ENCODE results near the gene QRICH2.
"Not testable (repeated sequence)": the region's sequence is repeated elsewhere in the genome, so short reads cannot be mapped to it uniquely, and the experiment has no call there.

The QRICH2 gene

GRCh38 chr17:76331083-76331482, 23.0 kb upstream of the QRICH2 start:
- no peak for DNase-seq (ENCODE audit: low spot score)

DNA sequence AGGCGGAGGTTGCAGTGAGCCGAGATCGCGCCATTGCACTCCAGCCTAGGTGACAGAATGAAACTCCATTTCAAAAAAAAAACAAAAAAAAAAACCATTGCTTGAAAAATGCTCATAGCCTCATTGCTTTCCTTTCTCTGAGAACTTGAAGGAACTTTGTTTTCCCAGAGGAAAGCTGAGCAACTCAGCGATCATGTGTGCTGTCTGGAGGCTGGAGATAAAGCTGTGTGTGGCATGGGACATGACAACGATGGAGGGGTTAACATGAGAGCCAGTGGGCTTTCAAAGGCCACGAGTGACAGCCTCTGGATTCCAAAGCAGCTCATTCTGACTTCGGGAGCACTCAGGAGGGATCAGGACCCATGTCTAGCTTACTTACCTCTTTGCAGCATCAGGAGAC, 21.6 kb upstream of the QRICH2 start:
- DNase-seq (ENCODE audit: low spot score) = no peak

DNA sequence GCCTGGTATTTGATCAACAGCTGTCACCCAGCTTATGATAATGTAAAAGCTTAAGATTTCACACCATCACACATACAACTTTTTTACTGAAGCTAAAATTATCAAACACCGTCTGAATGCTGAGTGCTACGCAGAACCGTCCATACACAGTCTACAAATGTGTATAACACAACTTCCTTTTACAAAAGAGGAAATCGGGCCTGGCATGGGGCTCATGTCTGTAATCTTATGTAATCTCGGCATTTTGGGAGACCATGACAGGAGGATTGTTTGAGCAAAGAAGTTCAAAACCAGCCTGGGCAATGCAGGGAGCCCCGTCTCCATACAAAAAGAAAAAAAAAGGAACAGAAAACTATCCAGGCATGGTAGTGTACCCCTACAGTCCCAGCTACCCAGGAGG, 19.6 kb upstream of the QRICH2 start:
- DNase-seq (ENCODE audit: low spot score) = no peak

GRCh38 chr17:76326306-76326705, 18.2 kb upstream of the QRICH2 start:
- no peak for DNase-seq (ENCODE audit: low spot score)

- no peak for DNase-seq (ENCODE audit: low spot score)
These were observed 10.5 kb upstream of the QRICH2 start for GRCh38 chr17:76318586-76318985.

DNA sequence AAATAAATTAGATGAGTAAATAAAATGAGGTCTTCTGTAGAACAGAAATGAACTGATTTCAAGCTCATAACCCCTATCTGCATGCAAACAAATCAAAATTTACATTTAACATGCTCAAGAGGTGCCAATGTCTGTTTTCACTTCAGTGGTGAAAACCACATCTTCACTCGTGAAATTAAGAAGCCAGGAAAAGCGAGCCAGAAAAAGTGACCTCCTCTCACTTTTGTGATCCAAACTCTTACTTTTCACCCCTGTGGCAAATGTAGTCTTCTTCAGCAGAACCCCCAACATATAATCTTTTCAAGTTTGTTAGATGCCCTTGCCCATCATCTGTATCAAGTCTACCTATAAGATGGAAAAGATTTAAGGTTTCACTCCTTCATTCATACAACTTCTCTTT, 9.5 kb upstream of the QRICH2 start:
- no peak for DNase-seq (ENCODE audit: low spot score)

DNA sequence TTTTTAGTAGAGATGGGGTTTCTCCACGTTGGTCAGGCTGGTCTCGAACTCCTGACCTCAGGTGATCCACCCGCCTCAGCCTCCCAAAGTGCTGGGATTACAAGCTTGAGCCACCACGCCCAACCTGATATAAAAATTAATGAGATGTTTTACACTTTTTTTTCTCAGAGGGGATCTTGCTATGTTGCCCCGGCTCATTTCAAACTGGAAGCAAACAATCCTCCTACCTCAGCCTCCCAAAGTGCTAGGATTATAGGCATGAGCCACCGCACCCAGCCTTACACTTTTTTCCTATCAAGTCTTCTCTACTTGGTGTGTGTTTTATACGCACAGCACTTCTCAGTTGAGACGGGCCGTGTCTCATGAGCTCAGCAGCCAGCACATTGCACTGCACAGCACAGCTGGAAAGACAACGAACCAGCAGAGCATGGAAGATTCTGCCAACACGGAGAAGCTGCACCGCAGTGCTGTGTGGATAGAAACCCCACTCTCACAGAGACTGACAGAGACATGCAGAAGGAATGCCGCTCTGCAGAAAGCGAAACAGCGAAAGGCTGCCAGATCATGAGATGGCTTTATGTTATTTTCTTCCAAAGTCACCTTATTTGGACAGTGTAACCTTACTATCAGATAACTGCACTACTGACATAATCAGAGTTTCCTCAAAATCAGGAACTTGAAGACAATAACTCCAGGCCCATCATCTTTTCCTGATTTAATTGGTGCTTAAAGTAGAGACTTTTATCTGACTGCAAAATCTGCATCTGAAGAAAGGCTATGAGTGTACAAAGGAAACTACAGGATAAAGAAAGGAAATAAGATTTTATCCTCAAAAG, 6.5 kb upstream of the QRICH2 start:
- DNase-seq (ENCODE audit: low spot score) = no peak

DNA sequence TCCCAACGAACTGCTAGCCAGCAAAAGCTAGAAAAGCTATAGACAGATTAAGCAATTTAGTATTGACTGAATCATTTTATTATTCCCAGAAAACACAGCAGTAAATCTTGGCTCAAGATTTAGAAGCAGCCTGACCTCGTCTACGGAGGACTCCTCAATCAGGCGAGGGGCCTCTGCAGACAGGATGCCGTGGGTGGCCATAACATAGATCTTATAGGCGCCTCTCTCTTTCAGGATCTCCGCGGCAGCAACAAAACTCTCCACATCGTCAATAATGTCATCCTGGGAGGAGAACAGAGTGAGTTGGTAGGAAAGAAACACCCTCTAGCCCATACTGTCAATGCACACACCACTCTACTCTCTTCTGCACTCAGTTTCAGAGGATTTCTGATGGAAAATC, 4.7 kb upstream of the QRICH2 start:
- DNase-seq (ENCODE audit: low spot score) = no peak

DNA sequence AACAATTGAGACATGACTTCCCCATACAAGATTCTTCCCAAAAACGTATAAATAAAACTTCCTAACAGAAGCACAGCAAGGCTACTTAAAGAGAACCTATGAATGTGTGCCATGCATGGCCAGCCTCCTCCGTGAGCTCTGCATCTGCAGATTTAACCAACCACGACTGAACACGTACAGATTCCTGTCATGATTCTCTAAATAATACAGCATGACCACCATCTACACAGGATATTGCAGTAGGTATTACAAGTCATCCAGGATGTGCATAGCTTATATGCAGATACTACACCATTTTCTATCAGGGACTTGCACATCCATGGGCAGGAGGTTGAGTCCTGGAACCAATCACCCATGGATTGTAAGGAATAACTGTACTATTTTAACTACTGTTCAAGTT, 1.4 kb upstream of the QRICH2 start:
- DNase-seq (ENCODE audit: low spot score) = no peak

DNA sequence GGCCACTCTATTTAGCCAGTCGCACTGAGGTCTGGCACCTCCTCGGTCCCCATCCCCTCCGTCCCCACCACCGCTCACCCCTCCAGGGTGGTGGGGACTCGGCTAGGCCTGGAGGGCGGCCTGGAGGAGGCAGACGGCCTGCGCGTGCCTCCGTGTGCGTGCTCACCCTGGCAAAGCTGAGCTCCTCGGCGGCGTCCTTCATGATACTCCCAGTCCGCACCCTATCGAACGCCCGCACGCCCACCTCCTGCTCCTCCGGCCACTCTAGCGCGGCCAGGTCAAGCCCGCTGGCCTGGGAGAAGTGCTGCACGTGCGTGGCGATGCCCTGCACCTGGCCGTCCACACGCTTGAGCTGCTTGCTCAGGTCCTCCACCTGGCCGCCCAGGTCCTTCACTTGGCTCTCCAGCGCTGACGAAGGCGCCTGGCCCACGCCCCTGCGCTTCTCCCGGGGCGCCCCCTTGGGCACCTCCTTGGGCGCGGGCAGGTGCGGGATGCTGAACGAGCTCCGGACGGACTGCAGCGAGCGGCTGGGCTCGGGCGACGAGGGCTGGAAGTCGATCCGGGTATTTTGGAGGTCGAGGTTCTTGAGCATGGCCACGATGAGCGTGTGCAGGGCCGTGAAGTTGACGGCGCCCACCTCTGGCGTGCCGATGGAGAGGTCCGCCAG, 644 bp downstream of the QRICH2 start:
- no peak for DNase-seq (ENCODE audit: low spot score)

- DNase-seq (ENCODE audit: low spot score) = not testable (repeated sequence)
These were observed 3.0 kb downstream of the QRICH2 start for GRCh38 chr17:76305135-76305454.

DNA sequence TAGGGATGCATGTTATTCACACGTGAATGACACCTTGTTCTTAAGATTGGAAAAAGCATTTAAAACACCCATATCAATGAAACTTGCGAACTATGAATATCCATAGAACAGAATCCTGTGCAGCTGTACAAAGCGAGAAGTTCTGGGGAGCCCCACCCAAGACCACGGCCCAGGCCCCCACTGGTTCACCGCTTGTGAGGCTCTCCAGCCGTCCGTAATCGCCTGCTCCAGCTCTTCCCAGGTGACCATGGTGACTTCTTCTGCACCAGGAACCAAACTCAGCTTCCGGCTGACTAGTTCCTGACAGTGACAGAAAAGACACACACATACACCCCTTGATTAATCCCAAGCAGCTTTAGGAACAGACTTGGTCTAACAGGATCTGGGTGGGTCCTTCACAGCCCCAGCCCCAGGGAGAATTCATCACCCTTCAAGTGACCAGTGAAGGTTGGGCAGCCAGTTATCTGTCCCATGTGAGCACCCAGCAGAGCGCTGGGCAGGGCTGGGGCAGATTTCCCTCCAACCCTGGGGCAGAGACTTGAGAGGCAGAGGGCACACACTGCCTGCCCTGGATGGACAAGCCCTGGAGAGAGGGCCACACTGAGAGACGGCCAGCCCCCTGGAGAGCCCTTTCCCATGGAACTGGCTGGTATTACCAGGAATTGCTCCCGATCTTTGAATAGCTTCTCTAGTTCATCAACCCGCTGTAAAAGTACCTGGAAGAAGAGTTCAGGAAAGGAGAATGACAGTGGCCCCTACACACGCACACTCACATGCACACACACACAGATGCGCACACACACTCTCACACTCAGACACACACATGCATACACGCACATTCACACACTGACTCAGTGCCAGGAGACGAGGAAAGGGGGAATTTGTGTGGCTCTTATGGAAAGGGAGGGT, 3.6 kb downstream of the QRICH2 start:
- no peak for DNase-seq (ENCODE audit: low spot score)

DNA sequence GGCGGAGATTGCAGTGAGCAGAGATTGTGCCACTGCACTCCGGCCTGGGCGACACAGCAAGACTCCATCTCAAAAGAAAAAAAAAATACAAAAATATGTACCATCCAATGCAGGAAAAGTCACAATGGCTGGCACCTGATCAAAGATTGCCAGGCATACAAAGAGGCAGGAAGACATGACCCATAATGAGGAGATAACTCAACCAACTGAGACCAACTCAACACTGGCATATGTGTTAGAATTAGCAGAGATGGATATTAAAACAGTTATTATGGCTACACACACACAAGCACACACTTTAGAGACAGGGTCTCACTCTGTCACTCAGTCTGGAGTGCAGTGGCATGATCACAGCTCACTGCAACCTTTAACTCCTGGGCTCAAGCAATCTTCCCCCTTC, 10.6 kb downstream of the QRICH2 start:
- no peak for DNase-seq (ENCODE audit: low spot score)

DNA sequence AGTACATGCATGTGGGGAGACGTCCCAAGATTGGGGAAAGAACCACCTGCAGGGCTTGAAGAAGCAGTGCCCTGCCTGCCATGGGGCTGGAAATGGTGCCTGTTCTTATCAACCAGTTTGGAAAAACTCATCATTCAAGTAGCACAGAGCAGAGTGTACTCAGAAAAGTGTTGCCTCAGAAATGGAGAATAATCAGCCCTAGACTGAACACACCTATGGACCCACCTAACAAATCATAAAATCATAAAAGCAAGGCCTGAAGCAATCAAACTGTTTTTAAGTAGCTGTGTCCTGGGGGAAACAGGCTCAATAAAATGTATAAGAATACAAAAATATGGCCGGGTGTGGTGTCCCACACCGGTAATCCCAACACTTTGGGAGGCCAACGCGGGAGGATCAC, 11.2 kb downstream of the QRICH2 start:
- no peak for DNase-seq (ENCODE audit: low spot score)

- DNase-seq (ENCODE audit: low spot score) = no peak
These were observed 11.9 kb downstream of the QRICH2 start for GRCh38 chr17:76296186-76296585.

GRCh38 chr17:76293106-76293505, 15.0 kb downstream of the QRICH2 start:
- no peak for DNase-seq (ENCODE audit: low spot score)

DNA sequence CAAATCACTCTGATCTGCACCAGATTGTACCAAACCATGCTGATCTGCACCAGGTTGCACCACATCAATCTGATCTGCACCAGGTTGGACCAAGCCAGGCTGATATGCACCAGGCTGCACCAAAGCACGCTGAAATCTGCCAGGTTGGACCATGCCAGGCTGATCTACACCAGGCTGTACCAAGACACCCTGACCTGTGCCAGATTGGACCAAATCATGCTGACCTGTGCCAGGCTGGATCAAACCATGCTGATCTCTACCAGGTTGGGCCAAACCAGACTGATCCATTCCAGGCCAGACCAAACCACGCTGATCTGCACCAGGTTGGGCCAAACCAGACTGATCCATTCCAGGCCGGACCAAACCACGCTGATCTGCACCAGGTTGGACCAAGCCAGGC, 15.5 kb downstream of the QRICH2 start:
- no peak for DNase-seq (ENCODE audit: low spot score)

- DNase-seq (ENCODE audit: low spot score) = no peak
These were observed 26.3 kb downstream of the QRICH2 start for GRCh38 chr17:76281573-76282371.

GRCh38 chr17:76280650-76281049, 27.4 kb downstream of the QRICH2 start:
- no peak for DNase-seq (ENCODE audit: low spot score)

DNA sequence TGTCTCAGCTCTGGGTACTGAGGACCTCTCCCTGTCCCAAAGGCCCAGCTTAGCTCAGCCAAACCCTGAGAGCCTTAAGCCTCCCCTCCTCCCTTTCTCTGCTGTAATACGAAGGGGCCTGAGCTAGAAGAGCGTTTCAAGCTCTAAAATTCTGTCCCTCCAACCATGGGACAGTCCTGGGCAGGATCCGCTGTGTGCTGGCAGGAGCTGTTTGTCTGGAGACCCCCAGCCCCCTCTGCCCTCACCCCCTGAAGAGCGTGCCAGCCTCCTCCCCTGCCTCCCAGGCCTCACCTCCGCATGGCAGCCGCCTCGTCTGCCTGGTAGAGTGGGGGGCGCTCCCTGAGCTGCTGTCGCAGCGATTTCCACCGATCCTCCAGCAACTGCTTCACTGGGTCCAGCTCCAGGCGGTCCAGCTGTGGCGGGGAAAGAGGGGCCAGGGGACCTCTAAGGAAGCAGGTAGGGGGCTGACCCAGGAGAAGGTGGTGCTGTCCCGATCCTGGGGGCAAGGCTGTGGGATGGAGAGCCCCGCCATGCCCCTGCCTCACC, 28.3 kb downstream of the QRICH2 start:
- DNase-seq (ENCODE audit: low spot score) = no peak

GRCh38 chr17:76278952-76279741, 28.9 kb downstream of the QRICH2 start:
- DNase-seq (ENCODE audit: low spot score) = peak; percentile 74
